Measurements from ENCODE around the gene LCNL1.

LCNL1 gene

GRCh38 chr9:137008312-137008711, 25.5 kb downstream of the LCNL1 start:
- no peak overlapping the region for H3K4me3 ChIP-seq (ENCODE audit: low read depth, low read length)
- TF ChIP-seq, protein P1, sequence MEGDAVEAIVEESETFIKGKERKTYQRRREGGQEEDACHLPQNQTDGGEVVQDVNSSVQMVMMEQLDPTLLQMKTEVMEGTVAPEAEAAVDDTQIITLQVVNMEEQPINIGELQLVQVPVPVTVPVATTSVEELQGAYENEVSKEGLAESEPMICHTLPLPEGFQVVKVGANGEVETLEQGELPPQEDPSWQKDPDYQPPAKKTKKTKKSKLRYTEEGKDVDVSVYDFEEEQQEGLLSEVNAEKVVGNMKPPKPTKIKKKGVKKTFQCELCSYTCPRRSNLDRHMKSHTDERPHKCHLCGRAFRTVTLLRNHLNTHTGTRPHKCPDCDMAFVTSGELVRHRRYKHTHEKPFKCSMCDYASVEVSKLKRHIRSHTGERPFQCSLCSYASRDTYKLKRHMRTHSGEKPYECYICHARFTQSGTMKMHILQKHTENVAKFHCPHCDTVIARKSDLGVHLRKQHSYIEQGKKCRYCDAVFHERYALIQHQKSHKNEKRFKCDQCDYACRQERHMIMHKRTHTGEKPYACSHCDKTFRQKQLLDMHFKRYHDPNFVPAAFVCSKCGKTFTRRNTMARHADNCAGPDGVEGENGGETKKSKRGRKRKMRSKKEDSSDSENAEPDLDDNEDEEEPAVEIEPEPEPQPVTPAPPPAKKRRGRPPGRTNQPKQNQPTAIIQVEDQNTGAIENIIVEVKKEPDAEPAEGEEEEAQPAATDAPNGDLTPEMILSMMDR (conservative IDR thresholded peaks at IDR 0.05; ENCODE audit: low read depth, low read length), result no peak
- no peak for DNase-seq (ENCODE audit: low read depth)

DNA sequence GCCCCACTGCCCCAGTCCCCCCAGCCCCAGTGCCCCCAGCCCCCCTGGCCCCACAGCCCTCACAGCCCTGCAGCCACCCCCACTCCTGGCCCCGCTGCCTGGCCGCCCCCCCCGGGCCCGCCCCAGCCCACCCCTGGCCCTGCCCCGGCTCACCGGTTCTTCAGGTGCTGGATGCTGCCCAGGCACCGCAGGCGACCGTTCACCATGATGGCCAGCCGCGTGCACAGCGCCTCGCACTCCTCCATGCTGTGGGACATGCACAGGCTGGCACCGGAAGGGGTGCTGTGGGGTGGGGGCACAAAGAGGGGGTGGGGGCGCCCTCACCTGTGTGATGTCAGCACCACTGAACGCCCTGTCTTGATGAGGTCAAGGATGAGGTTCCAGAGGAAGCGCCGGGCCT, 26.4 kb downstream of the LCNL1 start:
- TF ChIP-seq, protein P1 (conservative IDR thresholded peaks at IDR 0.05; ENCODE audit: low read depth, low read length), result no peak
- H3K4me3 ChIP-seq (ENCODE audit: low read depth, low read length), result no peak overlapping the region
- no peak for DNase-seq (ENCODE audit: low read depth)

- TF ChIP-seq, protein P1 (conservative IDR thresholded peaks at IDR 0.05; ENCODE audit: low read depth, low read length), result no peak
- DNase-seq (ENCODE audit: low read depth), result no peak
- no peak overlapping the region for H3K4me3 ChIP-seq (ENCODE audit: low read depth, low read length)
Observed at GRCh38 chr9:137009938-137010732, 27.3 kb downstream of the LCNL1 start.

DNA sequence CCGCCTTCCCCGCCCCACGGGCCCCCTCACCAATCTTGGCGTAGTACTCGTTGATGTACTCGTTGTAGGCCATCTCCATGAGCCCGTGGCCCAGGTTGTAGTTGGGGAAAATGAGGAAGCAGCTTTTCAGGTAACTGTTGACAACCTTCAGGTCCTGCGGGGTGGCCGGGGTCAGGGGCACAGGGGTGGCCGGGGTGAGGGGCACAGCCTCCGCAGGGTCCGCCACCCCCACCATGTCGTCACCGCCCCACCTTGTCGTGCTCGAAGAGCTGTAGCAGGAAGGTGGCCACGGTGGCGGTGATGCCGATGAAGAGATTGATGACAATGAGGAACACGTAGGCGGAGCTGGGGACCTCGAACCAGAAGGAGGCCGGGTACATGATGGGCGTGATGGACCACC, 28.4 kb downstream of the LCNL1 start:
- TF ChIP-seq, protein P1 (conservative IDR thresholded peaks at IDR 0.05; ENCODE audit: low read depth, low read length), result no peak
- DNase-seq (ENCODE audit: low read depth), result no peak
- H3K4me3 ChIP-seq (ENCODE audit: low read depth, low read length), result no peak overlapping the region

GRCh38 chr9:137011907-137012675, 29.3 kb downstream of the LCNL1 start:
- no peak for DNase-seq (ENCODE audit: low read depth)
- TF ChIP-seq, protein P1 (conservative IDR thresholded peaks at IDR 0.05; ENCODE audit: low read depth, low read length), result no peak
- no peak overlapping the region for H3K4me3 ChIP-seq (ENCODE audit: low read depth, low read length)

- TF ChIP-seq, protein P1 (conservative IDR thresholded peaks at IDR 0.05; ENCODE audit: low read depth, low read length), result no peak
- DNase-seq (ENCODE audit: low read depth), result no peak
- no peak overlapping the region for H3K4me3 ChIP-seq (ENCODE audit: low read depth, low read length)
Observed at GRCh38 chr9:137012694-137013570, 30.1 kb downstream of the LCNL1 start.

Data from choroid plexus epithelial cell (primary cell).